WI38 (cell line): ENCODE results near the gene REL.

ENCODE experiments used
- H3K4me3 ChIP-seq: 2 replicates; pipeline ENCODE4 v1.5.1; 2011; ENCODE audit warnings: low read depth, mild to moderate bottlenecking, control low read depth, low read length
- CTCF ChIP-seq: IDR thresholded peaks from 2 replicates; pipeline ENCODE4 v1.5.1; 2012; ENCODE audit warnings: low read depth, mild to moderate bottlenecking, control low read depth, low read length

REL gene

GRCh38 chr2:60964651-60965498 lies 83.5 kb downstream of the REL start:
- TF ChIP-seq CTCF: no peak
- no peak overlapping the region for H3K4me3 ChIP-seq

- TF ChIP-seq CTCF: no peak
- H3K4me3 ChIP-seq: no peak overlapping the region
Observed at GRCh38 chr2:60965499-60965785, 84.1 kb downstream of the REL start.

- no peak for TF ChIP-seq CTCF
- H3K4me3 ChIP-seq: no peak overlapping the region
Observed at GRCh38 chr2:60966507-60967405, 85.4 kb downstream of the REL start.

- no peak for TF ChIP-seq CTCF
- no peak overlapping the region for H3K4me3 ChIP-seq
Observed at GRCh38 chr2:60972889-60973656, 91.7 kb downstream of the REL start.

- H3K4me3 ChIP-seq: no peak overlapping the region
- no peak for TF ChIP-seq CTCF
Observed at GRCh38 chr2:60973705-60974104, 92.3 kb downstream of the REL start.

GRCh38 chr2:60974652-60975051 lies 93.3 kb downstream of the REL start:
- TF ChIP-seq CTCF: no peak
- no peak overlapping the region for H3K4me3 ChIP-seq
